ENCODE results near the gene KNOP1. TPM values are rescaled to one million over a fixed set of nuclear protein-coding genes. Genes with fewer than 3 reads are reported as not detected.
"Not testable (repeated sequence)": the region's sequence is repeated elsewhere in the genome, so short reads cannot be mapped to it uniquely, and the experiment has no call there.

Gene KNOP1
- total RNA-seq, 1 donor from 2014 or later = 14.4 TPM

- no peak for DNase-seq
Measured at GRCh38 chr16:19683453-19684236, 34.4 kb downstream of the KNOP1 start.

- DNase-seq = no peak
Measured at GRCh38 chr16:19681637-19682036, 36.4 kb downstream of the KNOP1 start.

GRCh38 chr16:19680881-19681340 lies 37.1 kb downstream of the KNOP1 start:
- DNase-seq = no peak

- DNase-seq = not testable (repeated sequence)
Measured at GRCh38 chr16:19679281-19679680, 38.7 kb downstream of the KNOP1 start.

GRCh38 chr16:19678804-19679203 lies 39.2 kb downstream of the KNOP1 start:
- DNase-seq = peak; percentile 39

GRCh38 chr16:19677402-19677801 lies 40.6 kb downstream of the KNOP1 start:
- DNase-seq = no peak

- DNase-seq = no peak
Measured at GRCh38 chr16:19674485-19674884, 43.5 kb downstream of the KNOP1 start.

GRCh38 chr16:19672378-19672777 lies 45.6 kb downstream of the KNOP1 start:
- DNase-seq = no peak

- no peak for DNase-seq
Measured at GRCh38 chr16:19666477-19666876, 51.5 kb downstream of the KNOP1 start.

GRCh38 chr16:19665313-19665712 lies 52.7 kb downstream of the KNOP1 start:
- not testable (repeated sequence) for DNase-seq

- DNase-seq = no peak
Measured at GRCh38 chr16:19664166-19664565, 53.9 kb downstream of the KNOP1 start.

- no peak for DNase-seq
Measured at GRCh38 chr16:19662351-19662750, 55.7 kb downstream of the KNOP1 start.

- no peak for DNase-seq
Measured at GRCh38 chr16:19660432-19660831, 57.6 kb downstream of the KNOP1 start.

GRCh38 chr16:19659554-19659953 lies 58.5 kb downstream of the KNOP1 start:
- DNase-seq = no peak

- no peak for DNase-seq
Measured at GRCh38 chr16:19657831-19658230, 60.2 kb downstream of the KNOP1 start.

GRCh38 chr16:19655242-19655777 lies 62.7 kb downstream of the KNOP1 start:
- DNase-seq = no peak

GRCh38 chr16:19654147-19654546 lies 63.9 kb downstream of the KNOP1 start:
- DNase-seq = no peak

Other genes starting within 250 kb of the KNOP1 start
- 46.4 TPM for gene GDE1, start 196.1 kb downstream of the KNOP1 start, total RNA-seq
- 36.9 TPM for gene CCP110, start 194.3 kb downstream of the KNOP1 start, total RNA-seq
- 30.0 TPM for gene VPS35L, start 162.5 kb downstream of the KNOP1 start, total RNA-seq
- gene IQCK, start within 50 bp of the KNOP1 start, total RNA-seq = 19.4 TPM
- gene GPRC5B, start 166.6 kb upstream of the KNOP1 start, total RNA-seq = 60.0 TPM

Data from tongue (tissue), 2 donors.